Measurements from ENCODE around the gene VPS39. TPM values are rescaled to one million over a fixed set of nuclear protein-coding genes. Genes with fewer than 3 reads are reported as not detected.

Gene VPS39
- total RNA-seq, 1 donor from 2014 or later, result 88.9 TPM

GRCh38 chr15:42199126-42199525 is 9.0 kb downstream of the VPS39 start:
- no peak for DNase-seq (ENCODE audit: low spot score, unreplicated experiment)
- no peak overlapping the region for H3K4me3 Mint-ChIP-seq (ENCODE audit: low read depth)
- no peaks in the 10 kb centered on the region for H3K4me1 Mint-ChIP-seq (ENCODE audit: low read depth)
- H3K36me3 Mint-ChIP-seq (ENCODE audit: insufficient read depth), result peaks cover 26% of the 10 kb centered on the region
- TF ChIP-seq CTCF (IDR thresholded peaks at IDR 0.05; ENCODE audit: unreplicated experiment), result no peak
- peaks cover 4% of the 10 kb centered on the region for H3K9me3 Mint-ChIP-seq (ENCODE audit: low read depth)
- no peak overlapping the region for H3K27ac Mint-ChIP-seq
- no peaks in the 10 kb centered on the region for H3K27me3 Mint-ChIP-seq

DNA sequence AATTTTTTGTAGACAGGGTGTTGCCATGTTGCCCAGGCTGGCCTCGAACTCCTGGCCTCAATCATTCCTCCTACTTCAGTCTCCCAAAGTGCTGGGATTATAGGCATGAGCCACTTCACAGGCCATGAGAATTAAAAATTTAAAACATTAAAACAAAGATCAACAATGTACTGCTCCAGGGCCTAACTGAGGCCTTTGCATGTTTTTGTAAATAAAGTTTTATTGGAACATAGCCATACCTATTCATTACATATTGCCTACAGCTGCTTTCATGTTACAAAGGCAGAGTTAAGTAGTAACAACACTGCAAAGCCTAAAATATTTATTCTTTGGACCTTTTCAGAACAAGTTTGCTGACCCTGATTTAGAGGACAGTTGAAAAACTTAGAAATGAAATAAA is 9.6 kb downstream of the VPS39 start:
- Mint-ChIP-seq H3K27ac (no peak overlapping the region), H3K9me3 (ENCODE audit: low read depth) (peaks cover 4% of the 10 kb centered on the region), H3K27me3 (no peaks in the 10 kb centered on the region), H3K4me1 (ENCODE audit: low read depth) (no peaks in the 10 kb centered on the region), H3K36me3 (ENCODE audit: insufficient read depth) (peaks cover 26% of the 10 kb centered on the region), H3K4me3 (ENCODE audit: low read depth) (no peak overlapping the region)
- no peak for DNase-seq (ENCODE audit: low spot score, unreplicated experiment)
- no peak for TF ChIP-seq CTCF (IDR thresholded peaks at IDR 0.05; ENCODE audit: unreplicated experiment)

DNA sequence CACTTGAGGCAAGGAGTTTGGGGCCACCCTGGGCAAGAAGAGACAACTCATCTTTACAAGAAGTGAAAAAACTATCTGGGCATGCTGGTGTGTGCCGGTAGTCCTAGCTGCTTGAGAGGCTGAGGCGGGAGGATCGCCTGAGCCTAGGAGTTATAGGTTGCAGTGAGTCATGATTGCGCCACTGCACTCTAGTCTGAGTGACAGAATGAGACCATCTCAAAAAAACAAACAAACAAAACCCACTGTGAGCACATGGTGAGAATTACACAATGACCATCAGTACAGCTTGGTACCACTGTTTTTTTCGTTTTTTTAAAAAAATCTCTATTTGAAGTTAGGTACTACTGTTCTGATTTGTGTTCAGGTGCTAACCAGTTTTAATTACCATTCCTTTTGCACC is 13.6 kb downstream of the VPS39 start:
- H3K4me3 Mint-ChIP-seq (ENCODE audit: low read depth), result no peak overlapping the region
- no peak for TF ChIP-seq CTCF (IDR thresholded peaks at IDR 0.05; ENCODE audit: unreplicated experiment)
- no peaks in the 10 kb centered on the region for H3K27me3 Mint-ChIP-seq
- H3K36me3 Mint-ChIP-seq (ENCODE audit: insufficient read depth), result peaks cover 38% of the 10 kb centered on the region
- no peak for DNase-seq (ENCODE audit: low spot score, unreplicated experiment)
- H3K9me3 Mint-ChIP-seq (ENCODE audit: low read depth), result peaks cover 4% of the 10 kb centered on the region
- no peak overlapping the region for H3K27ac Mint-ChIP-seq
- no peaks in the 10 kb centered on the region for H3K4me1 Mint-ChIP-seq (ENCODE audit: low read depth)

- Mint-ChIP-seq H3K36me3 (ENCODE audit: insufficient read depth) (peaks cover 38% of the 10 kb centered on the region), H3K9me3 (ENCODE audit: low read depth) (peaks cover 4% of the 10 kb centered on the region), H3K4me3 (ENCODE audit: low read depth) (no peak overlapping the region), H3K27me3 (no peaks in the 10 kb centered on the region), H3K4me1 (ENCODE audit: low read depth) (no peaks in the 10 kb centered on the region), H3K27ac (no peak overlapping the region)
- DNase-seq (ENCODE audit: low spot score, unreplicated experiment), result no peak
- no peak for TF ChIP-seq CTCF (IDR thresholded peaks at IDR 0.05; ENCODE audit: unreplicated experiment)
These were observed 14.7 kb downstream of the VPS39 start for GRCh38 chr15:42193383-42193782.

GRCh38 chr15:42191610-42192346 is 16.3 kb downstream of the VPS39 start:
- TF ChIP-seq CTCF (IDR thresholded peaks at IDR 0.05; ENCODE audit: unreplicated experiment), result no peak
- Mint-ChIP-seq H3K27me3 (no peaks in the 10 kb centered on the region), H3K9me3 (ENCODE audit: low read depth) (peaks cover 4% of the 10 kb centered on the region), H3K4me1 (ENCODE audit: low read depth) (no peaks in the 10 kb centered on the region), H3K36me3 (ENCODE audit: insufficient read depth) (peaks cover 36% of the 10 kb centered on the region), H3K4me3 (ENCODE audit: low read depth) (no peak overlapping the region), H3K27ac (no peak overlapping the region)
- DNase-seq (ENCODE audit: low spot score, unreplicated experiment), result no peak

Data from progenitor cell of endocrine pancreas (in vitro differentiated cells).